Measurements from ENCODE around the gene PABPN1.

DNA sequence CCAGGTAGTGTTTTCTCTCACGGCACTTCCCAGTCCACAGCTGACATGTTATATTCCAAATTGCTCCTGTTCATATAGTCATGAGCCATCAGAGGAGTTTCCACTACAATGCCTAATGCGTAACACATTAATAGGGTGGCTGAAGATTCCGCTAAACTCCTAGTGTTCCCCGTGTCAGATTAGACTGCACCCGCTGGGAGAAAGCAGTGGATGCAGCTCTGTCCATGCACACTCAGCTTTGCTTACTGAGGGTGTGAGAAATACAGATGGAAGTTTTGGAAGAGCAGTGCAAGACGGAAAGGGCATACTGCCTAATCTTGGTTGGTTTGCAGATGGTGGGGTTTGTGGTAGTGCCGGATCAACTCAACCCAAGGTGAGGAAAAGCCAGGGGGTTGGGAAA lies 24.2 kb upstream of the PABPN1 start:
- TF ChIP-seq, protein P1, sequence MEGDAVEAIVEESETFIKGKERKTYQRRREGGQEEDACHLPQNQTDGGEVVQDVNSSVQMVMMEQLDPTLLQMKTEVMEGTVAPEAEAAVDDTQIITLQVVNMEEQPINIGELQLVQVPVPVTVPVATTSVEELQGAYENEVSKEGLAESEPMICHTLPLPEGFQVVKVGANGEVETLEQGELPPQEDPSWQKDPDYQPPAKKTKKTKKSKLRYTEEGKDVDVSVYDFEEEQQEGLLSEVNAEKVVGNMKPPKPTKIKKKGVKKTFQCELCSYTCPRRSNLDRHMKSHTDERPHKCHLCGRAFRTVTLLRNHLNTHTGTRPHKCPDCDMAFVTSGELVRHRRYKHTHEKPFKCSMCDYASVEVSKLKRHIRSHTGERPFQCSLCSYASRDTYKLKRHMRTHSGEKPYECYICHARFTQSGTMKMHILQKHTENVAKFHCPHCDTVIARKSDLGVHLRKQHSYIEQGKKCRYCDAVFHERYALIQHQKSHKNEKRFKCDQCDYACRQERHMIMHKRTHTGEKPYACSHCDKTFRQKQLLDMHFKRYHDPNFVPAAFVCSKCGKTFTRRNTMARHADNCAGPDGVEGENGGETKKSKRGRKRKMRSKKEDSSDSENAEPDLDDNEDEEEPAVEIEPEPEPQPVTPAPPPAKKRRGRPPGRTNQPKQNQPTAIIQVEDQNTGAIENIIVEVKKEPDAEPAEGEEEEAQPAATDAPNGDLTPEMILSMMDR (conservative IDR thresholded peaks at IDR 0.05; ENCODE audit: low read length): no peak
- TF ChIP-seq EZH2phosphoT487 (IDR thresholded peaks at IDR 0.05; ENCODE audit: borderline replicate concordance, low read depth, low read length): no peak
